Esophagus squamous epithelium (tissue), 5 donors: ENCODE results near the gene PHF3. TPM values are rescaled to one million over a fixed set of nuclear protein-coding genes. Genes with fewer than 3 reads are reported as not detected.

Experiments used
- DNase-seq: peaks from one replicate; lab custom pipeline; 2025; lab: John Stamatoyannopoulos, UW
- H3K27ac ChIP-seq, 4 donors: fragments of 200-600 bp; sonication (generic); one replicate each; pipeline ENCODE4 v1.5.1; 2016 to 2019; ENCODE audit warnings: mild to moderate bottlenecking in 1 of 4
- H3K27me3 ChIP-seq, 4 donors: fragments of 200-600 bp; sonication (generic); 1 replicate in 3 of 4; 2 replicates in 1 of 4; pipeline versions ENCODE4 v1.5.1 to v1.6.0; 2017 to 2021; ENCODE audit warnings: antibody characterized with exemption in 1 of 4
- H3K36me3 ChIP-seq, 3 donors: fragments of 200-600 bp; sonication (generic); one replicate each; pipeline ENCODE4 v1.5.1; 2016 to 2019
- H3K4me1 ChIP-seq, 3 donors: fragments of 200-600 bp; sonication (generic); one replicate each; pipeline ENCODE4 v1.5.1; 2017 to 2019
- H3K4me3 ChIP-seq, 4 donors: fragments of 200-600 bp; sonication (generic); 1 replicate in 3 of 4; 2 replicates in 1 of 4; pipeline ENCODE4 v1.5.1; 2016 to 2019; ENCODE audit warnings: mild to moderate bottlenecking in 2 of 4, moderate library complexity in 1 of 4
- H3K9me3 ChIP-seq, 3 donors: fragments of 200-600 bp; sonication (generic); one replicate each; pipeline ENCODE4 v1.5.1; 2016 to 2019
- POLR2A ChIP-seq, 4 donors: fragments of 450-650 bp; IDR thresholded peaks; one replicate each; pipeline ENCODE4 v1.6.1; 2017; ENCODE audit warnings: antibody characterized with exemption in 4 of 4, mild to moderate bottlenecking in 4 of 4, moderate library complexity in 3 of 4
- WGBS, 2 donors: methylation state at CpG; one replicate each; pipeline ENCODE4 v1.1.5; 2018; 5-methylcytosine and 5-hydroxymethylcytosine counted together
- intact Hi-C: fragments of 100-400 bp; cut with DNase I; formaldehyde crosslinking; loops from one replicate; pipeline ENCODE4 v1.15.0; 2022
- total RNA-seq, 4 donors: library from RNA; depleted of rRNA; stranded (reverse); fragments of >200 nt; gene quantifications; one replicate each; pipeline ENCODE4 v1.1.0, GENCODE V29; 2016
- TF ChIP-seq, protein P1 (sequence below), 6 experiments: fragments of 450-650 bp in 4 of 6; fragments of 200-600 bp in 2 of 6; sonication (generic) in 2 of 6; IDR thresholded peaks; one replicate each; pipeline ENCODE4 v1.5.1; 2016 to 2019; ENCODE audit warnings: antibody characterized with exemption in 6 of 6, mild to moderate bottlenecking in 4 of 6, moderate library complexity in 4 of 6
- donor health status: DM: yes; HTN: yes; CAD: no.

The PHF3 gene
- total RNA-seq, 4 donors from 2014 or later, result 17.6 to 53.2 (median 26.7) TPM

DNA sequence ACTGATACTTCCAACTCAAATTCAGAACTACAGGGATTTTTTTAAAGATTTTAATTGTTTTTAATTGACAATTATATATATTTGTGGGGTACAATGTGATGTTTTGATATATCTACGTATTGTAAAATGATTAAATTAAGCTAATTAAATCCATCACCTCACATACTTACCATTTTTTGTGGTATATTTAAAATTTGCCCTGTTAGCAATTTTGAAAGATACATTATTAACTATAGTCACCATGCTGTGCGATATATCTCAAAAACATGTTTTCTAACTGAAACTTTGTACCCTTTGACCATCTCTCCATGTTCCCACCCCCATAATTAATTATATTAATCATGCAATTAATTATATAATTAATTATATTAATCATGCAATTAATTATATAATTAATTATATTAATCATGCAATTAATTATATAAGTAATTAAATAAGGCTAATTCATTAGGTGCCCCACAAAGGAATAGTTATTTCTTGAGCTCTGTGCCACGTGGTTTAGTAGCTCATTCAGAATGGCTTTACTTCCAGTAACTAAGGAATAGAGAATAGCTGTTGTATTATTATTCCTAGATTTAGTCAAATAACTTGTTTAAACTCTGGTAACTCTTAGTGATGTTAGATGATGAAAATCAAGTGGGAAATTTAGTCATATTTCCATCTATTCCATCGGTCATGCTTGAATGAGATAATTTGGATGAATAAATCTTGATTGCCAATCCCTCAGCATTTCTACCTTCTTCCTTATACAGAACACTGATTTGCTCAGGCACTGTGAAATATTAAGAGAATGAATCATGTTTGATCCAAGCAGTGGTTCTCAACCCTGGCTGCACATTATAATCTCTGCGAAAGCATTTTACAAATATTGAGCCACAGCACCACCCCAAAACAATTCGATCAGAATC lies 38.2 kb upstream of the PHF3 start:
- Histone ChIP-seq H3K36me3 (no peaks in the 10 kb centered on the region), H3K27ac (no peak overlapping the region), H3K4me3 (peak overlapping the region; percentile 26 to 68 (median 42)), H3K9me3 (no peaks in the 10 kb centered on the region), H3K27me3 (peaks cover 0 to 7% (median 0%) of the 10 kb centered on the region in 4 donors), H3K4me1 (peaks cover 0 to 16% (median 8%) of the 10 kb centered on the region in 3 donors)
- DNase-seq, result no peak
- 42 to 44% methylated on average over 6 of the region's 6 CpGs for WGBS, 2 donors
- TF ChIP-seq, protein P1, sequence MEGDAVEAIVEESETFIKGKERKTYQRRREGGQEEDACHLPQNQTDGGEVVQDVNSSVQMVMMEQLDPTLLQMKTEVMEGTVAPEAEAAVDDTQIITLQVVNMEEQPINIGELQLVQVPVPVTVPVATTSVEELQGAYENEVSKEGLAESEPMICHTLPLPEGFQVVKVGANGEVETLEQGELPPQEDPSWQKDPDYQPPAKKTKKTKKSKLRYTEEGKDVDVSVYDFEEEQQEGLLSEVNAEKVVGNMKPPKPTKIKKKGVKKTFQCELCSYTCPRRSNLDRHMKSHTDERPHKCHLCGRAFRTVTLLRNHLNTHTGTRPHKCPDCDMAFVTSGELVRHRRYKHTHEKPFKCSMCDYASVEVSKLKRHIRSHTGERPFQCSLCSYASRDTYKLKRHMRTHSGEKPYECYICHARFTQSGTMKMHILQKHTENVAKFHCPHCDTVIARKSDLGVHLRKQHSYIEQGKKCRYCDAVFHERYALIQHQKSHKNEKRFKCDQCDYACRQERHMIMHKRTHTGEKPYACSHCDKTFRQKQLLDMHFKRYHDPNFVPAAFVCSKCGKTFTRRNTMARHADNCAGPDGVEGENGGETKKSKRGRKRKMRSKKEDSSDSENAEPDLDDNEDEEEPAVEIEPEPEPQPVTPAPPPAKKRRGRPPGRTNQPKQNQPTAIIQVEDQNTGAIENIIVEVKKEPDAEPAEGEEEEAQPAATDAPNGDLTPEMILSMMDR (IDR thresholded peaks at IDR 0.05), result no peak
- no peak for TF ChIP-seq POLR2A (IDR thresholded peaks at IDR 0.05)
- intact Hi-C loops, result loop anchor here (5.0 kb wide), 1 partner anchor 165 kb away; no protein-coding TSS in a partner anchor

DNA sequence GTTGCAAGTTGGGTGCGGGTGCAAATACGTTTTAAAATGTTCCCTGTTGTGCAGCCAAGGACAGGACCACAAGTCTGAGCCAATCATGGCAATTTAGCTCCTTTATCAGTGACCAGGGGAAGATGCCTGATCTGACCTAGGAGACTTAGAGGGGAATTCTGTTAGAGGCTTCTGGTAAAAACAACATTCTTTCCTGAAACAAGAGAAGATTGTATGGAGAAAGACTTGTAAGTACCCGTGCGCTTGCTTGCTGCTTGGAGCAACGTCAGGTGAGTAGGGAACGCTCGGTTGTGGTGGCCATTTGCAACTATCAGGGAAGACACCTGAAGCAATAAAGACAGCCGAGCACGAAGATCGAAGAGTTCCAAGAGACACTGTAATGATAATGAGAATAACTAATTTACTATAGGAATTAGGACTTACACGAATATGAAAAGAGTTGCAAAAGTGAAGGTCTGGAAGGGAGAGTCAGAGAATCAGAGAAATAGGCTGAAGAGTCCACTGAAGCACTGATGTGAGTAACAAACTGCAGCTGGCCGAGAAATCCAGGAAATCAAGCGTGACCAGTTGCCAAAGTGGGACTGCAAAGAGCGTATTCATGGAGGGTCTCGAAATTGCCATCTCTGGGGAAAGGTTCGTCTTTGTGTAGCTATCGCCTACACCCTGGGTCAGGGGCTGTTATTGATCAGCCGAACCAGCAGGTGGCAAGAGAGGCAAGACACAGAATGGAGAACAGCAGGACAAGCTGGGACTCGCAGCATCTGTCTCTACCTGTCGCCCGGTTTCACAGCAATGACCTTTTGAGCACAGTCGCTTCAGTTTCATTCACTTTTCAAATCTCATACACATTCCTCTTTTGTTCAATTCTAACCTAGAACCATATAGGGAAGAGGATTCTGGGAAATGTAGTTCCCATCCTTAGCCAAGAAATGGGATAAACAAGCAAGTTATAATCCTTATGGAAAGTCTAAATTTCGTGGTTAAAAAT lies 37.3 kb upstream of the PHF3 start:
- Histone ChIP-seq H3K9me3 (no peaks in the 10 kb centered on the region), H3K36me3 (no peaks in the 10 kb centered on the region), H3K27ac (no peak overlapping the region), H3K4me1 (peaks cover 0 to 16% (median 8%) of the 10 kb centered on the region in 3 donors), H3K27me3 (peaks cover 0 to 7% (median 0%) of the 10 kb centered on the region in 4 donors), H3K4me3 (peak overlapping the region; percentile 26 to 68 (median 42))
- WGBS, 2 donors, result 1 to 2% methylated on average over 23 of the region's 23 CpGs
- intact Hi-C loops, result loop anchor here (5.0 kb wide), 1 partner anchor 164 kb away; no protein-coding TSS in a partner anchor
- TF ChIP-seq POLR2A (IDR thresholded peaks at IDR 0.05), result no peak
- TF ChIP-seq, protein P1 (IDR thresholded peaks at IDR 0.05), result peak; percentile 47 to 87 (median 80)
- peak; percentile 13 for DNase-seq

DNA sequence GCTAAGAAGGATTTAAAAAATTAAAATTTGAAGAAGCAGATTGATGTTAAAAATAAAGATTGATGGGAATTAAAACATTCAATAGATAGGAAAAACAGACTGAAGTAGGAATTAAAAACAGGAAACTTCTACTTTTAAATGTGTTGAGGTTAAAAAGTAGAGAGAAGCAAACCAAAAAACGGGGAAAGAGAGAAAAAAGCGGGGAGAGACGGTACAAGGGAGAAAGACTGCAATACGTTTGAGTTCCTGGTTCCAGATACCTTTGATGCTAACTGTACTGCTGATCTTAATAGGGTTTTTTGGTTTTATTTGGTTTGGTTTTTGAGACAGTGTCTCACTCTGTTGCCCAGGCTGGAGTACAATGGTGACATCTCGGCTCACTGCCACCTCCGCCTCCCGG lies 36.4 kb upstream of the PHF3 start:
- 74 to 85% methylated on average over 5 to 7 of the region's 7 CpGs for WGBS, 2 donors
- intact Hi-C loops, result loop anchor here (5.0 kb wide), 1 partner anchor 163 kb away; no protein-coding TSS in a partner anchor

DNA sequence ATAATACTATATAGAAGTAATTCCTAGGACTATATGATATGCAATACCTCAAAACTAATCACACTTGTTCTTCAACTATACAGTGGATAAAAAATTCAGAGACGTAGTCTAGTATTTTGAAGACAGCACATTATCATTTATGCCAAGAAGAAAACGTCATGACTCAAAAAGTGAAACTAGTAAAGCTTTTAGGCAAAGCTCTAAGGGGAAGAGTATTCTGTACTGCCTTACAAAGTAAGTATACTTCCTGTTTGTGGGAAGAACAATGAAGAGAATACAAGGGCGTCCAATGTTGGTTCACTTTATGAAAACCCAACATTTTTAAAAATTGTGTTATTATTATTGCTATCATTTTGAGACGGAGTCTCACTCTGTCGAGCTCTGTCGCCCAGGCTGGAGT lies 35.5 kb upstream of the PHF3 start:
- TF ChIP-seq POLR2A (IDR thresholded peaks at IDR 0.05), result no peak
- TF ChIP-seq, protein P1 (IDR thresholded peaks at IDR 0.05), result no peak
- WGBS, 2 donors, result 53 to 69% methylated on average over 6 of the region's 6 CpGs
- H3K9me3 ChIP-seq, result no peaks in the 10 kb centered on the region
- H3K36me3 ChIP-seq, result no peaks in the 10 kb centered on the region
- peaks cover 0 to 7% (median 0%) of the 10 kb centered on the region in 4 donors for H3K27me3 ChIP-seq
- H3K27ac ChIP-seq, result no peak overlapping the region
- intact Hi-C loops, result no loop called here
- peaks cover 0 to 16% (median 8%) of the 10 kb centered on the region in 3 donors for H3K4me1 ChIP-seq
- H3K4me3 ChIP-seq, result no peak overlapping the region
- no peak for DNase-seq

More for the DNA sequence above, 36.4 kb upstream of the PHF3 start:
- Histone ChIP-seq H3K36me3 (no peaks in the 10 kb centered on the region), H3K4me1 (peaks cover 0 to 16% (median 8%) of the 10 kb centered on the region in 3 donors), H3K4me3 (no peak overlapping the region), H3K27me3 (peaks cover 0 to 7% (median 0%) of the 10 kb centered on the region in 4 donors), H3K27ac (no peak overlapping the region), H3K9me3 (no peaks in the 10 kb centered on the region)
- DNase-seq, result no peak
- TF ChIP-seq POLR2A (IDR thresholded peaks at IDR 0.05), result no peak
- TF ChIP-seq, protein P1 (IDR thresholded peaks at IDR 0.05), result no peak
